GM18951 (cell line): Measurements from ENCODE around the gene SDF4.
A peak's percentile ranks its signal among the peaks of the same experiment; 100 is the strongest.

Experiments
- POLR2A ChIP-seq: IDR thresholded peaks from 4 replicates; pipeline ENCODE4 v1.6.1; 2011; ENCODE audit warnings: mild to moderate bottlenecking; ENCODE audit not compliant: insufficient read length, insufficient read depth; ENCODE audit errors: extremely low read depth
- in situ Hi-C: fragments of 300-500 bp; cut with MboI; formaldehyde crosslinking; loops from one replicate; pipeline ENCODE4 v1.12.0; 2022; ENCODE audit warnings: low sequenced_read_pairs, mixed read lengths, inconsistent platforms; ENCODE audit not compliant: unreplicated experiment

SDF4 gene

DNA sequence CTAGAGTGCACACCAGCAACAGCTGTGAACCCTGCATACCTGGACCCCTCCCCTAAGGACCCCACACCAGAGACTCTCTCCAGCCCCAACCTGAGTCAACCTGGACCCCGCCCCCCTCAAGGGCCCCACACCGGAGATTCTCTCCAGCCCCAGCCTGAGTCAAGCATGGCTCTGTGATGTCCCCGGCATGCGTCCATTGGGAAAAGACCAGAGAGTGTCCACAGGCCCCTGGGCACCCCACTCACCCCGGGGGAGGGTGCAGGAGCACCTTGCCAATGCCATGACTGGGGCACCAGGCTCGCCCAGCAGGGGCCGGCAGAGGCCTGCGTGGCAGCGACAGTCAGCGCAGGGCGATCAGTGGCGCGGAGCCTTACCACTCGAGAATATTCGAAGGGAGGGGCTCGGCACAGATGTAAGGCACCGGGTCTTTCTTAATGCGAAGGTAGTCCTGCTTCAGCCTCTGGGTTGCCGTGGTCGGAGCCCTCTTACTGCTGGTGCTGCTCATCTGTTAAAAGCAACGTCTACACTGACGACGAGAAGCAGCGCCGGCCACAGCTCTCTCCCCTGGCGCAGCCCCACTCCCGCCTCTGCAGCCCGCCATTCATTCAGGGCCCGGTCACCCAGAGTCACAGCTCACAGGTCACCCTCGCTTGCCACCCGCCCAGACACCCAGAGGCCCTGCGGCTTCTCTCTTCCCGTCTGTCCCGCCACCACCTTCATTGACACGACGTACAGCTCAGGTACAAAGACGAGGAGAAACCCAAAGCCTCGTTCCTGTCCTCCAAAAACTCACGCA lies 35.9 kb upstream of the SDF4 start:
- TF ChIP-seq POLR2A = no peak
- in situ Hi-C loops = loop anchor here (10.0 kb wide), 1 partner anchor 153 kb away; the partner anchor contains the start of gene C1orf159

DNA sequence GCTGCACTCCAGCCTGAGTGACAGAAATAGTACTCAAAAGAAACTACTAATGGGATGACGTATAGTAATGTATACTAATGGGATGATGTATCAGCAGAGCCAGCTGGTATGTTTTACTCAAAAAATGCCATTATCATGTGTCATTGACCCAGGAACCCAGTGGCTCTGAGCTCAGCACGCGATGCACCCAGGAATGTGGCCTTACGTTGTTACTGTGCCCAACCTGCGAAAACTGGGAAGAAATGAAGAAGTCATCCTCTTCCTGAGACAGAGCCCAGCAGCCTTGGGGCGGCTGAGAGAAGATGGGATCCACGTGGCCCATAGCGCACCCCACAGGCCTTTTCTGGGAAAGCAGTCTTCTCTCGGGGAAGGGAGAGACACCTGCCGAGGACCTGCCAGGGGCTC lies 33.1 kb upstream of the SDF4 start:
- no peak for TF ChIP-seq POLR2A
- in situ Hi-C loops = loop anchor here (10.0 kb wide), 1 partner anchor 150 kb away; the partner anchor contains the start of gene C1orf159

DNA sequence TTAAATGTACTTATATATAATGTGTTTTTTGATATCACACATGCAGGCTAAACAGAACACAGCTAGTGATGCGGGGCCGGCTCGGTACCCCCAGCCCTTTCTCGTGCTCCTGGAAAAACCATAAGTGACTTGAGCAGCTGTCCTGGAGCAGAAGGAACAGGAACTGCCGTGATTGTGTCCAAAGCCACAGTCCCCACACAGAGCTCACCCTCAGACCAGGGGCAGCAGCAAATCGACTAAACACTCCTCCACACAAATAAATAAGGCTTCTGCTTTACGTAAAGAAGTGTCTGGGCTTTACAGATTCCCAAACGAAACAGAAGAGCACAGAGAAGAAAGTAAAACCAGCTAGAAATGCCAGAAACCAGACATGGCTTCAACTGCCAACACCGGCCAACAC lies 32.2 kb upstream of the SDF4 start:
- in situ Hi-C loops = loop anchor here (10.0 kb wide), 1 partner anchor 149 kb away; the partner anchor contains the start of gene C1orf159
- TF ChIP-seq POLR2A = no peak

DNA sequence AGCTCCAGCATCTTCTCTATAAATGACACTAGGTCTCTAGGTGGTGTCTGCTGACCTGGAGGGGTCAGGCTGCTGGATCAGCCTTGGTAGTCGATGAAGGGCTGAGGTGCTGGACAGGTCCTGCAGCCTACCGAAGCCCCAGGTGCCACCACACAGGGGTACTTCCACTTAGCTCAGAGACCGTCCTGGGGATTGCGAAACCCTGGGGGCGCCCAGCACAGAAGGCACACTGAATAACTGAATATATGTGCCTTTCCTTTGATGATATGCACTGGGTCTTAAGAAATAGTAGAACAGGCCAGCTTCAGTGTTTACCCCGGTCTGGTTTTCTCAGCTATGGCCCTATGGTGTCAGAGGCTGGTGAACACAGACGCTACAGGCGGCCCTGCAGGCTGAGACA lies 31.0 kb upstream of the SDF4 start:
- in situ Hi-C loops = loop anchor here (10.0 kb wide), 1 partner anchor 148 kb away; the partner anchor contains the start of gene C1orf159
- TF ChIP-seq POLR2A = no peak

DNA sequence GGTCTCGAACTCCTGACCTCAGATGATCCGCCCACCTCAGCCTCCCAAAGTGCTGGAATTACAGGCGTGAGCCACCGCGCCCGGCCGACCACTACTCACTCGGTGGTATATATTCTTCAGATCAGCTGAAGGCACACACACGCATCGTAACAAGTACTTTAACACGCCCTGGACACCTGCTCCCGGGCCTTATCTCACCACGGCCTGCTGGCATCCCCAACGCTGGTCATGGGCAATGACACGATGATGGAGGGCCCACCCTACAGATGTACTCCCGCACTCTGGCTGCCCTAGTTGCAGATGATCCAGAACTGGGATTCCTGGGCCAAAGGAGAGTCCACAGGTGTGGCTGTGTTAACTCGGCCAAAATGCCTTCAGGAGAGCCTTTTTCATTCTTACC lies 30.3 kb upstream of the SDF4 start:
- no peak for TF ChIP-seq POLR2A
- in situ Hi-C loops = loop anchor here (10.0 kb wide), 1 partner anchor 147 kb away; the partner anchor contains the start of gene C1orf159

DNA sequence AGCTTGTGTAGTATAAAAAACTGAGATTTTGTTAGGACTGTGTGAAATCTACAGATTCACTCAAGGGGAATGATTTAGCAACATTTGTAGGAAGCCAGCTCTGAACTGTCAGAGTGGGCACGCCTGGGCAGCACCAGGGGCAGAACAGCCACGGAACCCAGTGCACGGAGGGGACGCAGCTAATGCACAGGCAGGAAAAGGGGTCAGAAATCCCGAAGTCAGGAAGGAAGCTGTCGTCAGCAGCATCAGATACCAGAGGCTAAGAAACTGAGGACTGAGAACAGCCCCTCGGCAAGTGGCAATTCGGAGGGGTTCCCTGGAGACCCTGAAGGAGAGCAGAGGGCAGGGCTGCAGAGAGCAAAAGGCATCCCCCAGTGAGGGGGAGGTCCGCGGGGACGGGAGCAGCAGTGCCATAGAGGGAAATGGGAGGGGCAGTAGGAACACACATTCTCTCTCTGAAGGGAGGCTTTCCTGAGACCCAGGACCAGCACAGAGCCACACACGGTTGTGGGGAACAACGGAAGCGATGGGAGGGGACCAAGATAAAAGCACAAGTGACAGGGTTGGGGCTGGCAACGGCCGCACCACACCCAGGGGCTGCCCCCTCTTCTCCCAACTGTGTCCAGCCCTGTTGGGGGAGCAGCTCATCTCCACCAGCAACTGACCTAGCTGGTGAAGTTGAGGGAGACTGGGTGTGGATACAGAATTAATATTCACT lies 29.2 kb upstream of the SDF4 start:
- TF ChIP-seq POLR2A = no peak
- in situ Hi-C loops = loop anchor here (10.0 kb wide), 1 partner anchor 146 kb away; the partner anchor contains the start of gene C1orf159

DNA sequence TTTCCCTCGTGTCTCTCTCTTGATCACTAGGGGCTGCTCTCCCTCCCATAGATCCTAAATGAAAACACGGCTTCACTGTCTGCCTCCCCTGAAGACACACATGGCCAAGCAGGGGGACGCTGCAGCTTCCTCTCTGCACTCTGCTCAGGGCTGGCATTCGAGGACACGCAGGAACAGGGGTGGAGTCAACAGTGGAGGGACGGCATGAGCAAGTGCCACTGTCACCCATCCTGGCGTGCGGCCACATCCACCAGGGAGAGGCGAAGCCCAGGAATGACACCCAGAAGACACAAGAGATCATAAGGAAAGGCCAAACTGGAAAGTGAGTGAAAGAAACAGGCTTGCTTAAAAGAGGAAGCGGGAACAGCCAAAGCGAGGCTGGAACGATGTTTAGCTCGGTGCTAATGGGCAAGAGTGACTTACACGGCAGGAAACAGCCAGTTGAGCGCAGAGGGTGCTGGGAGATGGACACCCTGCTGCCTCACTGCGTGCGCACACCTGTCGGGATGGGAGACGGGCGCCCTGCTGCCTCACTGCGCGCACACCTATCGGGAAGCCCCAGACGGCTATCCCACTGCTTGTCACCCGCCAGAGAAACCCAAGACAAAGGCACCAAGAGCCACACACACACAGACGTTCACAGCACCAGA lies 28.3 kb upstream of the SDF4 start:
- in situ Hi-C loops = loop anchor here (10.0 kb wide), 1 partner anchor 145 kb away; the partner anchor contains the start of gene C1orf159
- TF ChIP-seq POLR2A = peak; percentile 16

DNA sequence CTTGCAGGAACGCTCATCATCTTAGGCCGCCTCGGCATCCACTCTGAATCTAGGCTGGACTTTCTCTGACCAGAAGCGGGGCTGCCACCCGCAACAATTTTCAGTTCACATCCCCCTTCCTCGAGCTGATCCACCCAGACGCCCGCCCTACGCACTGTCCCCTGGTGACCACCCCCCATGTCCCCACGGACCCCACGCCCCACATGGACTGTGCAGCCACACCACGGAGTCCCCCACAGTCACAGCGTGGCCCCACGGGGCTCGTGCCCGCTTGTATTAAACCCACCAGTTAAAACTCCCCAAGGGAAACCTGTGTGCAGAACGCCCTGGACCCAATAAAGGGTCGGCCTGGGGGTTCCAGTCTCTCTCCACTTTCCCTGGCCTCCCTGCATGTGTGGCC lies 27.7 kb upstream of the SDF4 start:
- no peak for TF ChIP-seq POLR2A
- in situ Hi-C loops = no loop called here

DNA sequence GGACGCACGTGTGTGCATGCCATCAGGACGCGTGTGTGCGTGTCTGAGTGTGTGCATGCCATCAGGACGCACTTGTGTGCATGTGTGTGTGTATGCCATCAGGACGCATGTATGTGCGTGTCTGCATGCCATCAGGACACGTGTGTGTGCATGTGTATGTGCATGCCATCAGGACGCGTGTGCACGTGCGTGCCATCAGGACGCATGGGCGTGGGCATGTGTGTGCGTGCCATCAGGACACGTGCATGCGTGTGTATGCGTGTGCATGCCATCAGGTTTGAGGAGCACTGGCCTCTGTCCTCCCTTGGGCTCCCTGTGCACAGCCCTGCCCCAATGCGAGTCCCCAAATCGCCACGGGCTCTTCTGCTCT lies 27.3 kb upstream of the SDF4 start:
- no peak for TF ChIP-seq POLR2A
- in situ Hi-C loops = no loop called here

DNA sequence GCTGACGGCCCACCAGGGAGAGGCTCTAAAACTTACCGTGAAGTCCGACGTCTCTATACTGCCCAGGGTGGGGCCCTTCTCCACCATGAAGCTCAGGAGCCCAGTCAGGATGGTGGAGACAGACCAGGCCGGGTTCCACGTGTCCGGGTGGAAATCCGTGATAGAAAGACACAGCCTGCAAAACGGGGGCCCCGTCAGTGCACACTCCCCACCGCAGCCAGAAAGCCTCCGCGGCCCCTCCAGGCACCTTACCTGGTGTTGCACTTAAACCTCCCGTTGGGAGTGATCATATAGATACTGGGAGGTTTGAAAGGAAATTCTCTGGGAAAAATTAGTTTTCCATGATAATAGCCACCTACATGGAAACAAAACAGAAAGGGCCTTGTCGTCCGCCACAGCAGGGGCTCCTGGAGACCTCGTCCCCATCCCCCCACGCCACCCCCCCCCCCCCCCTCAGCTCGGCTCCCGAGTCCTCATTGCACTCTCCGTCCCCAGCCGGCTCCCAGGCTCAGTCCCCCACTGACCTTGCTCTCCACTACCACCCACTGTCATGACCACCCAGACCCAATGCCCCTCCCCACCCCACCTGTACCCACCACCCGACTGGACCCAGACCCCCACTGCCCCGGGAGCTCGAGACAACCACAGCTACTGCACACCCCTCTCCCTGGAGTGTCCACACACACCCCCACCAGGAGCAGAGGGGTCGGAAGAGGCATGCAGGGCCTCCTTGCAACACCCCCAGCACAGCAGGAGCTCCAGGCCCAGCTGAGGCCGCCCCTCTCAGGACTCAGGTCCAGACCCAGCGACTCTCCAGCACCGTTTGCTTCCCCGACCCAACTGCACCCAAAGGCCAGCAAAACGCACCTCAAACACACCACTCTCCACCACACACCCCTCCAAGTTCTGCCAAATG lies 25.4 kb upstream of the SDF4 start:
- no peak for TF ChIP-seq POLR2A
- in situ Hi-C loops = no loop called here

DNA sequence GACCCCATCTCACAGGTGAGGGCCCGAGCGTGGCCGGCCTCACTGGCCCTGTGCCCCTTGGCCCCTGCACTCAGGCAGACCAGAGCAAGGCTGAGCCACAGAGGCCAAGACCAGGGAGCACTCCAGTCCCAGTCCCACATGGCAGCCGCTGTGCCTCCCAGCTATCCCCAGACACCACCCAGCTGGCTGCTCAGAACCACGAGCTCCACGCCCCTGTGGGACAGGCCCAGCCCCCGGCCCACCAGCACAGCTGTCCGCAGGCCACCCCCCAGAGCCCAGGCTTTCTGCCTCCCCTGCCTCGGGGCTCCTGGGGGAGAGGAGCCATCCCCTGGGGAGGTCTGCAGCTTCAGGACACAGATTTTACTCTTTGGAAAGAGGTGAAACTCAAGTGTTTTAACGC lies 23.8 kb upstream of the SDF4 start:
- in situ Hi-C loops = no loop called here
- no peak for TF ChIP-seq POLR2A

DNA sequence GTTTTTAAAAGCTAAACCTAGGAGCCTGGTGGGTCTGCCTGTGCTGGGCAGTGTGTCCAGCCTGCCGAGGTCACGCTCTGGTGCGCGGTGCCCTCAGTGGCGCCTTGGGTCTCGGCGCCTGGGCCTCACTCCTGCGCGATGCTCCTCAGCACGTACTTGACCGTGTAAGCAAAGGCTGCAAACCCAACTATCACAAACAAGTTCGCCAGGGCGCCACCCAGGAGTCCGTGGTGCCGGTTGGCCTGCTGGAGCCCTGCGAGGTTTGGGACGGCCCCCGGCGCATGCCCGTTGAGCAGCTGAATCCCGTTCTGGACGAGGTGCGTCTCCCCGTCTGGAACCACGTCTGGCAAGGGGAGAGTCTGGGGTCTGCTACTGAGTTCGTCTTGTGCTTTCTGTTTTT lies 23.3 kb upstream of the SDF4 start:
- in situ Hi-C loops = no loop called here
- no peak for TF ChIP-seq POLR2A
